ENCODE results near the gene JMJD1C.
"Not testable (repeated sequence)": the region's sequence is repeated elsewhere in the genome, so short reads cannot be mapped to it uniquely, and the experiment has no call there.

Gene JMJD1C

GRCh38 chr10:63365976-63366765 lies 99.6 kb downstream of the JMJD1C start:
- Mint-ChIP-seq H3K36me3 (ENCODE audit: low read depth) (peaks cover 6% of the 10 kb centered on the region), H3K27ac (no peak overlapping the region), H3K27me3 (no peaks in the 10 kb centered on the region), H3K4me3 (no peak overlapping the region), H3K4me1 (ENCODE audit: low read depth) (peaks cover 5% of the 10 kb centered on the region), H3K9me3 (no peaks in the 10 kb centered on the region)
- intact Hi-C loops (cut with micrococcal nuclease) = no loop called here

- Mint-ChIP-seq H3K27ac (no peak overlapping the region), H3K4me1 (ENCODE audit: low read depth) (peaks cover 5% of the 10 kb centered on the region), H3K9me3 (no peaks in the 10 kb centered on the region), H3K4me3 (no peak overlapping the region), H3K36me3 (ENCODE audit: low read depth) (peaks cover 6% of the 10 kb centered on the region), H3K27me3 (no peaks in the 10 kb centered on the region)
- intact Hi-C loops (cut with micrococcal nuclease) = no loop called here
Observed at GRCh38 chr10:63364918-63365317, 100.9 kb downstream of the JMJD1C start.

GRCh38 chr10:63363951-63364350 lies 101.8 kb downstream of the JMJD1C start:
- Mint-ChIP-seq H3K4me1 (ENCODE audit: low read depth) (peaks cover 2% of the 10 kb centered on the region), H3K4me3 (no peak overlapping the region), H3K27me3 (no peaks in the 10 kb centered on the region), H3K27ac (no peak overlapping the region), H3K9me3 (no peaks in the 10 kb centered on the region), H3K36me3 (ENCODE audit: low read depth) (peaks cover 3% of the 10 kb centered on the region)
- intact Hi-C loops (cut with micrococcal nuclease) = no loop called here

GRCh38 chr10:63355682-63356081 lies 110.1 kb downstream of the JMJD1C start:
- Mint-ChIP-seq H3K4me1 (ENCODE audit: low read depth) (peaks cover 5% of the 10 kb centered on the region), H3K4me3 (no peak overlapping the region), H3K27me3 (no peaks in the 10 kb centered on the region), H3K27ac (no peak overlapping the region), H3K36me3 (ENCODE audit: low read depth) (no peaks in the 10 kb centered on the region), H3K9me3 (no peaks in the 10 kb centered on the region)
- intact Hi-C loops (cut with micrococcal nuclease) = no loop called here

DNA sequence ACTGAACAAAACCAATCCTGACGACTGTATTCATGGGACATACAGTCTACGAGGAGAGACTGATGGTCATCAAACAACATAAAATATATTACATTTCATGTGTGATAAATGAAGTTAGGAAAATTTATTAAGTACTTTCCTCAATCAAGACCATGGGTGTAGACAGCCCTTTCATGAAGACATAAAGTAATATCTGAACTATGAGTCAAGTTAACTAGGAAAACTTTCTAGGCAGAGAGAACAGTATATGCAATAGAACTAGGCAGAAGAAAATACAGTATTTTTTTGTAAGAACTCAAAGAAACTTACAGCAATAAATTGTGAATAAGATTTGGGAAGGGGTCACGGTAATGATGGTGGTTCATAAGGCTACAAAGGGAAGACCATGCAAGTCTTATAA lies 112.8 kb downstream of the JMJD1C start:
- no peaks in the 10 kb centered on the region for H3K36me3 Mint-ChIP-seq (ENCODE audit: low read depth)
- H3K27me3 Mint-ChIP-seq = no peaks in the 10 kb centered on the region
- H3K4me1 Mint-ChIP-seq (ENCODE audit: low read depth) = peaks cover 5% of the 10 kb centered on the region
- intact Hi-C loops (cut with micrococcal nuclease) = no loop called here
- H3K9me3 Mint-ChIP-seq = no peaks in the 10 kb centered on the region
- no peak overlapping the region for H3K27ac Mint-ChIP-seq
- no peak overlapping the region for H3K4me3 Mint-ChIP-seq

DNA sequence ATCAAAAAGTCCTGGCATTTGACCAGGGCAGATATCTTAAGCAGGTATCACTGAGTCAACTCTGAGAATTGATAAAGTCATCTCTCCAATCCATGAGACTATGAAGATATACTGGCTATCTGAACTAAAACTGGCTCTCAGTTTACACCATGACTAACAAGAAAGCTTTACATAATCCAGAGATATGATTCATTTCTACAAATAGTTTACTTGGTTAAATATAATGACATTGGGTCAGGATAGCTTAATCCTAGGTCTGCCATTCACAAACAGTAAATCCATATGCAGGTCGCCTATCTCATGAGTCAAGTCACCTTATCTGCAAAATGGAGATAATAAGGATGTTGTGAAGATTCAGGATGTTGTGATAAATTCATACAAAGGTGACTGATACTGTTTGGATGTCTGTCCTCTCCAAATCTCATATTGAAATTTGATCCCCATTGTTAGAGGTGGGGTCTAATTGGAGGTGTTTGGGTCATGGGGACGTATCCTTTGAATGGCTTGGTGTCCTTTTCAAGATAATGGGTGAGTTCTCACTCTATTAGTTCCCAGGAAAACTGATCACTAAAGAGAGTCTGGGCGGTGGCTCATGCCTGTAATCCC lies 117.4 kb downstream of the JMJD1C start:
- no peak overlapping the region for H3K4me3 Mint-ChIP-seq
- H3K27me3 Mint-ChIP-seq = no peaks in the 10 kb centered on the region
- no peaks in the 10 kb centered on the region for H3K36me3 Mint-ChIP-seq (ENCODE audit: low read depth)
- H3K4me1 Mint-ChIP-seq (ENCODE audit: low read depth) = peaks cover 9% of the 10 kb centered on the region
- H3K9me3 Mint-ChIP-seq = no peaks in the 10 kb centered on the region
- intact Hi-C loops (cut with micrococcal nuclease) = no loop called here
- no peak overlapping the region for H3K27ac Mint-ChIP-seq

DNA sequence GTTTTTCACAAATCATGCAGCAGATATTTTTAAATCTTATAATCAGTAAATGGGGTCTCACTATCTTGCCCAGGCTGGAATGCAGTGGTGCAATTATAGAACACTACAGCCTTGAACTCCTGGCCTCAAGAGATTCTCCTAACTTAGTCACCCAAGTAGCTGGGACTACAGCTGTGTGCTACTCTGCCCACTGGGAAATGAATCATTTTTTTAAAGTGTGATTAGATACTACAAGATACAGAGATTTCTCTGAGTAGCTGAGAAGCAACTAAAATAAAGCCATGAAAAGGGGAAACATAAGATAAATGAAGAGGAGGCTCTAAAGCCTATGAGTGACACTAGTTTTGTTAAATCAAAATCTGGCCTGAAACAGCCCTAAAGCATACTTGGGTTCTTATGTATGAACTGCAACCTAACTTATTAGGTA lies 119.7 kb downstream of the JMJD1C start:
- H3K27me3 Mint-ChIP-seq = no peaks in the 10 kb centered on the region
- H3K9me3 Mint-ChIP-seq = no peaks in the 10 kb centered on the region
- no peak overlapping the region for H3K4me3 Mint-ChIP-seq
- H3K4me1 Mint-ChIP-seq (ENCODE audit: low read depth) = peaks cover 9% of the 10 kb centered on the region
- intact Hi-C loops (cut with micrococcal nuclease) = no loop called here
- no peaks in the 10 kb centered on the region for H3K36me3 Mint-ChIP-seq (ENCODE audit: low read depth)
- H3K27ac Mint-ChIP-seq = no peak overlapping the region

DNA sequence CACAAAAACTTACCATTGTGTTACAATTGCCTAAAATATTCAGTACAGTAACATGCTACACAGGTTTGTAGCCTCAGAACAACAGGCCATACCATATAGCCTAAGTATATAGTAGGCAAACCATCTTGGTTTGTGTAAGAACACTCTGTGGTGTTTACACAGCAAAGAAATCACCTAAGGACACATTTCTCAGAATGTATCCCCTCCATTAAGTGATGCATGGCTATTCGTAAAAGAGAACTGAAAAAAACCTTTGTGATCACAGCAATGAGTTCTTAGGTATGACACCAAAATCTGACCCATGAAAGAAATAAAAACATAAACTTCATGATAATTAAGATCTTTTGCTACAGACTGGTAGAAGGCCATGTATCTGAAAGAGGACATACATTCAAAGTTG lies 121.5 kb downstream of the JMJD1C start:
- H3K27ac Mint-ChIP-seq = no peak overlapping the region
- no peaks in the 10 kb centered on the region for H3K9me3 Mint-ChIP-seq
- H3K4me3 Mint-ChIP-seq = no peak overlapping the region
- peaks cover 9% of the 10 kb centered on the region for H3K4me1 Mint-ChIP-seq (ENCODE audit: low read depth)
- no peaks in the 10 kb centered on the region for H3K36me3 Mint-ChIP-seq (ENCODE audit: low read depth)
- H3K27me3 Mint-ChIP-seq = no peaks in the 10 kb centered on the region
- intact Hi-C loops (cut with micrococcal nuclease) = no loop called here

GRCh38 chr10:63343476-63343875 lies 122.3 kb downstream of the JMJD1C start:
- H3K36me3 Mint-ChIP-seq (ENCODE audit: low read depth) = no peaks in the 10 kb centered on the region
- no peaks in the 10 kb centered on the region for H3K27me3 Mint-ChIP-seq
- H3K4me1 Mint-ChIP-seq (ENCODE audit: low read depth) = peaks cover 9% of the 10 kb centered on the region
- no peak overlapping the region for H3K4me3 Mint-ChIP-seq
- intact Hi-C loops (cut with micrococcal nuclease) = no loop called here
- no peaks in the 10 kb centered on the region for H3K9me3 Mint-ChIP-seq
- no peak overlapping the region for H3K27ac Mint-ChIP-seq

DNA sequence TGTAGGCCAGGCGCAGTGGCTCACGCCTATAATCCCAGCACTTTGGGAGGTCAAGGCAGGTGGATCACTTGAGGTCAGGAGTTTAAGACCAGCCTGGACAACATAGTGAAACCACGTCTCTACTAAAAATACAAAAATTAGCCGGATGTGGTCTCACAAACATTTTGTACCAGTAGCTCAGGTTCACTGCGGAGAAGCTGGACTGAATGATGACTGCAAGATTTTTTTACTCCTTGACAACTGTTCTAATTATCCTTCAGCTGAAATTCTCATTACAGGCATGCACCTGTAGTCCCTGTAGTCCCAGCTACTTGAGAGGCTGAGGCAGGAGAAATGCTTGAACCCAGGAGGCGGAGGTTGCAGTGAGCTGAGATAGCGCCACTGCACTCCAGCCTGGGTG lies 126.1 kb downstream of the JMJD1C start:
- intact Hi-C loops (cut with micrococcal nuclease); H3K36me3 Mint-ChIP-seq (ENCODE audit: low read depth); H3K4me3 Mint-ChIP-seq; H3K4me1 Mint-ChIP-seq (ENCODE audit: low read depth); H3K27ac Mint-ChIP-seq; H3K27me3 Mint-ChIP-seq; H3K9me3 Mint-ChIP-seq: not testable (repeated sequence)

DNA sequence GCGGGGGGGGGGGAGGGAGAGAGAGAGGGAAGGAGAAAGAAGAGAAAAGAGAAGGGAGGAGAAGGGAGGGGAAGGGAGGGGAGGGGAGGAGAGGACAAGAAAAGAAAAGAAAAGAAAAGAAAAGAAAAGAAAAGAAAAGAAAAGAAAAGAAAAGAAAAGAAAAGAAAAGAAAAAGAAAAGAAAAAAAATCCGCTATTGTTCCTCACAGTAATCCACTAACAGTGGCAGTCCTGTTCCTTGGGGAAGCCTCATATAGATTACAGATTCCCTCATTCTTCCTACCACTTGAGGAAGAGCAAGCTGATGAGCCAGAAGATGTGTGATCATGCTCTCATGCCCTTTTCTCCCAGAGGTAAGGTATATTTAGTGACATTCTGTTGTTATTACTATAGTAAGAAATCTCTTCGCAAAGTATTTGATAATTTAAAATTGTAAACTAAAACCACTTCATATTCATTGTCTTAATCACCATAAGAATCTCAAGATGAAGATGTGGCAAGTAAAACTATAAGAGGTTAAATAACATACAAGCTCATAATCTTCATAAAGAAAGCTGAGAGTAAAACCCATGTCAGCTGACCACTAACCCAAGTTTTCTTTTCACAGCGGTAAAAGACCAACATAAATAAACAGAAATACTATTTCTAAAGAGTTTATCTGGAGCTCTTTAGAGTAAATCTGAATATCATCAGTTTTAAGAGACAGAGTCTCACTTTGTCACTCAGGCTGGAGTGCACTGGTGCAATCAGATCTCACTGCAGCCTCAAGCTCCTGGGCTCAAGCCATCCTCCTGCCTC lies 128.1 kb downstream of the JMJD1C start:
- no peaks in the 10 kb centered on the region for H3K9me3 Mint-ChIP-seq

DNA sequence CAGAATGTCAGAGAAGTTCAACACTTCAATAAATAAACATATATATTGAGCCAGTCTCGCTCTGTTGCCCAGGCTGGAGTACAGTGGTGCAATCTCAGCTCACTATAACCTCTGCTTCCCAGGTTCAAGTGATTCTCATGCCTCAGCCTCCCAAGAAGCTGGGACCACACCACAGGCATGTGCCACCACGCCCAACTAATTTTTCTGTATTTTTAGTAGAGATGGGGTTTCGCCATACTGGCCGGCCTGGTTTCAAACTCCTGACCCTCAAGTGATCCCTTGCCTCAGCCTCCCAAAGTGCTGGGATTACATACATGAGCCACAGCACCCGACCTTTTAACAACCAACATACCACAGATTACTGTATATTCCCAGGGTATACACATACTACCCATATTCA lies 134.2 kb downstream of the JMJD1C start:
- intact Hi-C loops (cut with micrococcal nuclease) = no loop called here
- Mint-ChIP-seq H3K4me1 (ENCODE audit: low read depth) (peaks cover 4% of the 10 kb centered on the region), H3K27me3 (no peaks in the 10 kb centered on the region), H3K27ac (no peak overlapping the region), H3K36me3 (ENCODE audit: low read depth) (no peaks in the 10 kb centered on the region), H3K4me3 (no peak overlapping the region), H3K9me3 (no peaks in the 10 kb centered on the region)

More for the DNA sequence above, 128.1 kb downstream of the JMJD1C start:
- Mint-ChIP-seq H3K36me3 (ENCODE audit: low read depth) (no peaks in the 10 kb centered on the region), H3K4me3 (no peak overlapping the region), H3K4me1 (ENCODE audit: low read depth) (no peaks in the 10 kb centered on the region), H3K27ac (no peak overlapping the region), H3K27me3 (no peaks in the 10 kb centered on the region)
- intact Hi-C loops (cut with micrococcal nuclease) = no loop called here

DNA sequence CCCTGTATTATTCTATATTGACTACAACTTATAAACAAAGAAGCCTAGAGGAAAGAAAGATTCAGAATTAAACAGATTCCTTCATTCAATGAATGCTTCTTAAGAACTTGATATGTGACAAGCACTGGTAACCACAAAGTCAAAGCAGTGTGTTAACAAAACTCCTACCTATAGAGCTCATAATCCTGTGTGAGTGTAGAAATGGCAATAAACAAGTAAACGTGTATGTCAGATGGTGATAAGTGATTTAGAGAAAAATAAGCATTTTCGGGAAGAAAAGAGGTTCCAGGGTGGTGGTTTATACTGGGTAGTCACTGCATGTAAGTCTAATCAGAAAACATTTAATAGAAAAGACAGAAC lies 141.3 kb downstream of the JMJD1C start:
- H3K36me3 Mint-ChIP-seq (ENCODE audit: low read depth) = peaks cover 8% of the 10 kb centered on the region
- no peaks in the 10 kb centered on the region for H3K27me3 Mint-ChIP-seq
- H3K4me1 Mint-ChIP-seq (ENCODE audit: low read depth) = peaks cover 13% of the 10 kb centered on the region
- H3K27ac Mint-ChIP-seq = no peak overlapping the region
- H3K4me3 Mint-ChIP-seq = no peak overlapping the region
- intact Hi-C loops (cut with micrococcal nuclease) = no loop called here
- H3K9me3 Mint-ChIP-seq = no peaks in the 10 kb centered on the region

DNA sequence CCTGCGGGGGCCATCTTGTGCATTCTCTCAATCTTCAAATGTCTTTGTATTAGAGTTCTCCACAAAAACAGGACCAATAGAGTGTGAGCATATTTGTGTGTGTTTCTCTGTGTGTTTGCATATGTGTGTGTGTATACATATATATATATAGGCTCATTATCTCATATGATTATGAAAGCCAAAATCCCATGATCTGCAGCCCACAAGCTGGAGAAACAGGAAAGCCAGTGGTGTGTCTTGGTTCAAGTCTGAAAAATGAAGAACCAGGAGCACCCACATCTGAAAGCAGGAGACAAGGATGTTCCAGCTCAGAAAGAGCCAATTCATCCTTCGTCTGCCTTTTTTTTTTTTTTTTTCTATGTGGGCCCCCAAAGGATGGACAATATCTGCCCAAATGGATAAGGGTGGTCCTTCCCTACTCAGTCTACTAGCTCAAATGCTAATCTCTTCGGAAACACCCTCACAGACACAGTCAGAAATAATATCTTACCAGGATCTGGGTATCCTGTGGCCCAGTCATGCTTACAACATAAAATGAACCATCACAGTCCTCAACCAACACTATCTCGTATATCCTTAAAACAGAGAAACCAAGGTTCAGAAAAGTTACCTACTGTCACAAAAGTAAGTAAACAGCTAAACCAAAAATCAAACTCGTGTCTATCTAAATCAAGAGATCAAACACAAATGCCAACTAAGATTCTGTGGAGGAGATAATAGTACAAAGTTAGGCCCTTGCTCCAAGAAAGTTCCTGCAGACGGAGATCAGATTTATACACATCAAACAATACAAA lies 141.9 kb downstream of the JMJD1C start:
- Mint-ChIP-seq H3K27me3 (no peaks in the 10 kb centered on the region), H3K4me3 (no peak overlapping the region), H3K36me3 (ENCODE audit: low read depth) (peaks cover 14% of the 10 kb centered on the region), H3K27ac (no peak overlapping the region), H3K4me1 (ENCODE audit: low read depth) (peaks cover 13% of the 10 kb centered on the region), H3K9me3 (no peaks in the 10 kb centered on the region)
- intact Hi-C loops (cut with micrococcal nuclease) = no loop called here

Data from dendritic cell treated with granulocyte-macrophage colony-stimulating factor and Interleukin-4, amounts not matched to agents 40 ng/mL and 50 ng/mL, for 4 days (primary cell).